Measurements from ENCODE around the gene OCEL1.

Gene OCEL1

GRCh38 chr19:17240826-17241399 lies 14.9 kb downstream of the OCEL1 start:
- DNase-seq, result no peak

- no peak for DNase-seq
Observed at GRCh38 chr19:17242431-17243208, 16.6 kb downstream of the OCEL1 start.

- no peak for DNase-seq
Observed at GRCh38 chr19:17243211-17243829, 17.3 kb downstream of the OCEL1 start.

GRCh38 chr19:17243830-17244617 lies 18.0 kb downstream of the OCEL1 start:
- DNase-seq, result peak; percentile 28

GRCh38 chr19:17244618-17245534 lies 18.9 kb downstream of the OCEL1 start:
- no peak for DNase-seq

GRCh38 chr19:17245535-17245984 lies 19.5 kb downstream of the OCEL1 start, which contains the start of gene NR2F6:
Gene NR2F6, minus strand, starts transcription at chr19:17245919. Its CDS starts 699 bp downstream, at chr19:17245220.
- no peak for DNase-seq

- no peak for DNase-seq
Observed at GRCh38 chr19:17246681-17247425, 20.8 kb downstream of the OCEL1 start.

- DNase-seq, result no peak
Observed at GRCh38 chr19:17248011-17248776, 22.2 kb downstream of the OCEL1 start.

GRCh38 chr19:17249887-17250548 lies 24.0 kb downstream of the OCEL1 start:
- no peak for DNase-seq

GRCh38 chr19:17254636-17255035 lies 28.6 kb downstream of the OCEL1 start:
- DNase-seq, result no peak

GRCh38 chr19:17255150-17255621 lies 29.2 kb downstream of the OCEL1 start:
- DNase-seq, result no peak

- no peak for DNase-seq
Observed at GRCh38 chr19:17256130-17256529, 30.1 kb downstream of the OCEL1 start.

- DNase-seq, result no peak
Observed at GRCh38 chr19:17259118-17259780, 33.2 kb downstream of the OCEL1 start.

GRCh38 chr19:17259934-17260333 lies 33.9 kb downstream of the OCEL1 start:
- DNase-seq, result no peak

GRCh38 chr19:17260842-17261325 lies 34.9 kb downstream of the OCEL1 start:
- peak; percentile 69 for DNase-seq

- DNase-seq, result no peak
Observed at GRCh38 chr19:17262557-17262956, 36.5 kb downstream of the OCEL1 start.

GRCh38 chr19:17263712-17264640 lies 38.0 kb downstream of the OCEL1 start:
- DNase-seq, result no peak

- DNase-seq, result no peak
Observed at GRCh38 chr19:17264641-17264979, 38.6 kb downstream of the OCEL1 start, which contains the start of gene USHBP1. Gene USHBP1, minus strand, starts transcription at chr19:17264745. Its CDS starts 446 bp downstream, at chr19:17264299.

Data from fibroblast of upper back skin (primary cell).